ENCODE results near the gene RPL13A. TPM values are rescaled to one million over a fixed set of nuclear protein-coding genes. Genes with fewer than 3 reads are reported as not detected.
A peak's percentile ranks its signal among the peaks of the same experiment; 100 is the strongest.

Gene RPL13A
- total and polyA plus RNA-seq, 9 of the 15 experiments (the other 6 are each of a cell fraction or from before 2014, with no cell fraction given) = 1,744 to 5,482 (median 2,949) TPM

DNA sequence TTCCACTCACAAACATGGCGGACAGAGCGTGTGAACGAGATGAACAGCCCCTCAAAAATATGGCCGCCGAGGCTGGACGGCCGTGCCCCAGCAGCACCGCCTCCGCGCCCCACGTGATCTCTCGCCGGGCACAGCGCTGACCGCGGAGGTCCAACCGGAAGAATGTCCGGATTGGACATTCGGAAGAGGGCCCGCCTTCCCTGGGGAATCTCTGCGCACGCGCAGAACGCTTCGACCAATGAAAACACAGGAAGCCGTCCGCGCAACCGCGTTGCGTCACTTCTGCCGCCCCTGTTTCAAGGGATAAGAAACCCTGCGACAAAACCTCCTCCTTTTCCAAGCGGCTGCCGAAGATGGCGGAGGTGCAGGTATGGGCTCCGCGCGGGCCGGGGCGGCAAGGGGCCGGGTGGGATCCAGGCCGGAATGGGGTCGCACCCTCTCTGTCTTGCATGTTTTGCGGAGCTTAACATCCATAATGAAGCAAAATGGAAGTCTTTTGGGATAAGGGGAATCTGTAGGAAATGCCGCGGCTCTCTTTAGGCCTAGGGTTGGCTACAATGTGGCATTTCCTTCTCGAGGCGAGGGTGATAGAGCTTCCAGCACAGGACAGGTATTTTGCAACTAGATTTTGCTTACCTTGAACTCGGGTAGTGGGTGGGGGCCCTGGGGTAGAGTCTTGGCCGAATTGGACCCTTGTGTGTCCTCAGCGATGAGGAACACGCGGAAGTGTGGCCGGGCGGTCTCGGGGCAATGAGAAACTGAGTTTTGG lies at the start of gene RPL13A (continued):
- TF ChIP-seq ARID3A (IDR thresholded peaks at IDR 0.05; ENCODE audit: borderline replicate concordance, low read depth, low read length) (no peak), HCFC1 (IDR thresholded peaks at IDR 0.05; ENCODE audit: low read depth, low read length) (peak; percentile 87), HMGXB4 (CRISPR knock-in tag; IDR thresholded peaks at IDR 0.05) (peak; percentile 74; the same call in 1 of the 2 replicates), ZNF785 (CRISPR knock-in tag; IDR thresholded peaks at IDR 0.05) (no peak), RBM34 (IDR thresholded peaks at IDR 0.05; ENCODE audit: borderline replicate concordance, insufficient read depth, low read length) (no peak), PRPF4 (IDR thresholded peaks at IDR 0.05; ENCODE audit: insufficient read depth, low read depth, low read length, poor library complexity, severe bottlenecking) (peak; percentile 85), ZNF324 (CRISPR knock-in tag; IDR thresholded peaks at IDR 0.05) (no peak), KAT8 (IDR thresholded peaks at IDR 0.05; ENCODE audit: low read depth) (no peak), SOX6 (IDR thresholded peaks at IDR 0.05) (peak; percentile 33; the same call in 1 of the 2 replicates), MAFF (IDR thresholded peaks at IDR 0.05; ENCODE audit: low read length) (no peak), TAL1 (IDR thresholded peaks at IDR 0.05) (no peak), FOXJ2 (tag; IDR thresholded peaks at IDR 0.05) (no peak; the same call in 1 of the 2 replicates), CBFA2T2 (conservative IDR thresholded peaks at IDR 0.05) (peak; percentile 84), ELF1 (tag; IDR thresholded peaks at IDR 0.05) (peak; percentile 74), HMGN3 (IDR thresholded peaks at IDR 0.05; ENCODE audit: borderline replicate concordance, extremely low read depth, insufficient read length, low read depth, low read length) (peak; percentile 72), SAP30 (IDR thresholded peaks at IDR 0.05; ENCODE audit: borderline replicate concordance, insufficient read depth, low read depth, low read length, poor library complexity, severe bottlenecking) (peak; percentile 25), ZNF609 (CRISPR knock-in tag; IDR thresholded peaks at IDR 0.05; ENCODE audit: borderline replicate concordance) (no peak)
- TF ChIP-seq, protein P1, sequence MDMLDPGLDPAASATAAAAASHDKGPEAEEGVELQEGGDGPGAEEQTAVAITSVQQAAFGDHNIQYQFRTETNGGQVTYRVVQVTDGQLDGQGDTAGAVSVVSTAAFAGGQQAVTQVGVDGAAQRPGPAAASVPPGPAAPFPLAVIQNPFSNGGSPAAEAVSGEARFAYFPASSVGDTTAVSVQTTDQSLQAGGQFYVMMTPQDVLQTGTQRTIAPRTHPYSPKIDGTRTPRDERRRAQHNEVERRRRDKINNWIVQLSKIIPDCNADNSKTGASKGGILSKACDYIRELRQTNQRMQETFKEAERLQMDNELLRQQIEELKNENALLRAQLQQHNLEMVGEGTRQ (CRISPR knock-in tag; IDR thresholded peaks at IDR 0.05) = peak; percentile 99
